H1 (cell line): ENCODE data around the gene DIP2B. TPM values are rescaled to one million over a fixed set of nuclear protein-coding genes. Genes with fewer than 3 reads are reported as not detected.

ENCODE experiments used
- CTCF ChIA-PET: fragments of 300-600 bp; sonication (Branson Sonifier 250); formaldehyde crosslinking; loops from one replicate; lab custom pipeline; 2021; ENCODE audit not compliant: partially characterized antibody; lab: Charles Lee
- POLR2A ChIA-PET: fragments of 300-600 bp; sonication (Branson Sonifier 250); formaldehyde crosslinking; loops from one replicate; lab custom pipeline; 2021; ENCODE audit warnings: inconsistent platforms; ENCODE audit not compliant: partially characterized antibody; lab: Charles Lee
- DNase-seq, 2 experiments: peaks; one replicate each; pipeline versions ENCODE4 v3.0.0 to v3.0.0-alpha.2; 2010 to 2022; ENCODE audit warnings: low spot score in 2 of 2, low read depth in 1 of 2, mixed read lengths in 1 of 2
- FAIRE-seq: peaks from 2 replicates; lab custom pipeline; 2011; peaks lifted over from hg19 to GRCh38; lab: Jason Lieb, UNC
- H2AFZ ChIP-seq: 2 replicates; pipeline ENCODE4 v1.8.1; 2012; ENCODE audit warnings: low read length, inconsistent platforms
- H2AK5ac ChIP-seq: 2 replicates; pipeline ENCODE4 v1.6.1; 2013; ENCODE audit warnings: low read depth, low read length
- H2BK120ac ChIP-seq: replicated peaks from 2 replicates; pipeline ENCODE3; 2013; ENCODE audit warnings: low read depth, low read length, inconsistent platforms
- H2BK12ac ChIP-seq: 2 replicates; pipeline ENCODE4 v1.6.1; 2013; ENCODE audit warnings: low read depth, low read length
- H2BK15ac ChIP-seq: 2 replicates; pipeline ENCODE4 v1.6.1; 2013; ENCODE audit warnings: low read length
- H2BK20ac ChIP-seq: 2 replicates; pipeline ENCODE4 v1.6.1; 2013; ENCODE audit warnings: low read length
- H2BK5ac ChIP-seq: 2 replicates; pipeline ENCODE4 v1.6.1; 2013; ENCODE audit warnings: low read depth, low read length
- H3K14ac ChIP-seq: 2 replicates; pipeline ENCODE4 v1.6.1; 2013; ENCODE audit warnings: inconsistent platforms; ENCODE audit not compliant: insufficient read length
- H3K18ac ChIP-seq: 2 replicates; pipeline ENCODE4 v1.6.1; 2013; ENCODE audit warnings: low read length; ENCODE audit errors: extremely low read depth
- H3K23ac ChIP-seq: 2 replicates; pipeline ENCODE4 v1.6.1; 2013; ENCODE audit warnings: inconsistent platforms; ENCODE audit not compliant: insufficient read length
- H3K23me2 ChIP-seq: 2 replicates; pipeline ENCODE4 v1.6.1; 2013; ENCODE audit warnings: low read depth, low read length
- H3K27ac ChIP-seq: 2 replicates; pipeline ENCODE4 v1.6.1; 2011; ENCODE audit warnings: low read depth, low read length, inconsistent platforms
- H3K27me3 ChIP-seq, 4 experiments: replicated peaks in 1 of 4; 1 replicate in 1 of 4; 2 replicates in 3 of 4; pipeline versions ENCODE4 v1.6.1 to v1.8.1; 2011 to 2013; ENCODE audit warnings: low read length in 3 of 4, mild to moderate bottlenecking in 3 of 4, inconsistent platforms in 2 of 4, mixed read lengths in 2 of 4, moderate library complexity in 1 of 4; ENCODE audit not compliant: control insufficient read depth in 3 of 4, insufficient read depth in 3 of 4; ENCODE audit errors: extremely low read depth in 1 of 4
- H3K36me3 ChIP-seq, 4 experiments: 2 replicates each; pipeline versions ENCODE4 v1.6.1 to v1.8.1; 2011 to 2013; ENCODE audit warnings: mild to moderate bottlenecking in 4 of 4, low read length in 3 of 4, moderate library complexity in 2 of 4, control low read depth in 1 of 4, inconsistent platforms in 1 of 4; ENCODE audit not compliant: insufficient read depth in 4 of 4, control insufficient read depth in 2 of 4
- H3K4ac ChIP-seq: replicated peaks from 2 replicates; pipeline ENCODE3; 2013; ENCODE audit warnings: low read length, low read depth, mixed read lengths, inconsistent platforms; ENCODE audit not compliant: insufficient read length
- H3K4me1 ChIP-seq, 4 experiments: replicated peaks in 1 of 4; 1 replicate in 1 of 4; 2 replicates in 3 of 4; pipeline versions ENCODE4 v1.6.1 to v1.8.1; 2011 to 2013; ENCODE audit warnings: low read length in 3 of 4, inconsistent platforms in 2 of 4, mixed read lengths in 1 of 4; ENCODE audit not compliant: insufficient read depth in 4 of 4, control insufficient read depth in 3 of 4
- H3K4me2 ChIP-seq, 2 experiments: 2 replicates each; pipeline versions ENCODE4 v1.6.1 to v1.8.1; 2011 to 2013; ENCODE audit warnings: low read depth in 2 of 2, low read length in 2 of 2, control low read depth in 1 of 2, inconsistent platforms in 1 of 2, mild to moderate bottlenecking in 1 of 2; ENCODE audit not compliant: insufficient read depth in 1 of 2
- H3K4me3 ChIP-seq, 4 experiments: fragments of 200-600, 300-600 bp in 1 of 4; sonication (generic), shearing (Covaris generic), sonication (Bioruptor Twin) in 1 of 4; 2 replicates each; pipeline versions ENCODE4 v1.5.1 to v1.8.1; 2011 to 2016; ENCODE audit warnings: low read length in 4 of 4, low read depth in 3 of 4, control low read depth in 2 of 4, inconsistent platforms in 2 of 4, mild to moderate bottlenecking in 2 of 4, mixed read lengths in 1 of 4, moderate library complexity in 1 of 4; ENCODE audit not compliant: insufficient read depth in 2 of 4; ENCODE audit errors: extremely low read depth in 1 of 4
- H3K56ac ChIP-seq: replicated peaks from 2 replicates; pipeline ENCODE3; 2013; ENCODE audit warnings: low read depth, mild to moderate bottlenecking, mixed read lengths, low read length, inconsistent platforms; ENCODE audit not compliant: insufficient read length
- H3K79me1 ChIP-seq: 2 replicates; pipeline ENCODE4 v1.6.1; 2013; ENCODE audit warnings: low read depth, low read length, control low read depth
- H3K79me2 ChIP-seq, 2 experiments: 2 replicates each; pipeline versions ENCODE4 v1.6.1 to v1.8.1; 2012 to 2013; ENCODE audit warnings: low read length in 2 of 2, mild to moderate bottlenecking in 2 of 2, inconsistent platforms in 1 of 2; ENCODE audit not compliant: insufficient read depth in 2 of 2, control insufficient read depth in 1 of 2
- H3K9ac ChIP-seq, 4 experiments: replicated peaks in 1 of 4; 1 replicate in 1 of 4; 2 replicates in 3 of 4; pipeline versions ENCODE4 v1.6.1 to v1.8.1; 2011 to 2013; ENCODE audit warnings: low read depth in 3 of 4, low read length in 3 of 4, control low read depth in 2 of 4, mild to moderate bottlenecking in 2 of 4, moderate library complexity in 2 of 4, inconsistent platforms in 1 of 4; ENCODE audit errors: extremely low read depth in 1 of 4
- H3K9me3 ChIP-seq, 2 experiments: 2 replicates each; pipeline versions ENCODE4 v1.6.1 to v1.8.1; 2012 to 2013; ENCODE audit warnings: mild to moderate bottlenecking in 2 of 2, moderate library complexity in 2 of 2, control low read depth in 1 of 2, inconsistent platforms in 1 of 2, low read depth in 1 of 2, low read length in 1 of 2, mixed read lengths in 1 of 2; ENCODE audit not compliant: insufficient read depth in 2 of 2
- H4K20me1 ChIP-seq, 2 experiments: replicated peaks in 1 of 2; 2 replicates each; pipeline versions ENCODE3 to v1.8.1; 2011 to 2013; ENCODE audit warnings: inconsistent platforms in 2 of 2, low read length in 2 of 2, mild to moderate bottlenecking in 1 of 2; ENCODE audit not compliant: insufficient read depth in 2 of 2, control insufficient read depth in 1 of 2
- H4K5ac ChIP-seq: 2 replicates; pipeline ENCODE4 v1.6.1; 2013; ENCODE audit warnings: low read length, low read depth, mixed read lengths, inconsistent platforms; ENCODE audit not compliant: insufficient read length
- H4K8ac ChIP-seq: 2 replicates; pipeline ENCODE4 v1.8.0; 2013; ENCODE audit warnings: mild to moderate bottlenecking, moderate library complexity, low read length, inconsistent platforms; ENCODE audit not compliant: insufficient read depth; ENCODE audit errors: extremely low read depth
- H4K91ac ChIP-seq: replicated peaks from 2 replicates; pipeline ENCODE3; 2013; ENCODE audit warnings: low read length, mixed read lengths, inconsistent platforms; ENCODE audit not compliant: insufficient read length
- ASH2L ChIP-seq: fragments of 200-600, 300-600 bp; sonication (generic); IDR thresholded peaks from one replicate; pipeline ENCODE4 v1.7.1; 2017; ENCODE audit warnings: low read length
- ATF3 ChIP-seq: IDR thresholded peaks from 2 replicates; pipeline ENCODE4 v1.6.1; 2011; ENCODE audit warnings: low read depth, mild to moderate bottlenecking, low read length; ENCODE audit not compliant: insufficient read depth
- BACH1 ChIP-seq: IDR thresholded peaks from 2 replicates; pipeline ENCODE4 v1.6.1; 2012; ENCODE audit warnings: low read length, improper control_type of control experiment
- CHD2 ChIP-seq: IDR thresholded peaks from 2 replicates; pipeline ENCODE4 v1.6.1; 2012; ENCODE audit warnings: low read length, improper control_type of control experiment
- CREB1 ChIP-seq: IDR thresholded peaks from 2 replicates; pipeline ENCODE4 v1.6.1; 2012; ENCODE audit warnings: inconsistent platforms
- RFX5 ChIP-seq: IDR thresholded peaks from 2 replicates; pipeline ENCODE4 v1.6.1; 2011; ENCODE audit warnings: low read depth, low read length, improper control_type of control experiment, borderline replicate concordance
- RNF2 ChIP-seq: fragments of 200-900, 300-1000 bp; sonication (generic); IDR thresholded peaks from 2 replicates; pipeline ENCODE4 v1.7.1; 2016; ENCODE audit warnings: borderline replicate concordance, low read depth, mild to moderate bottlenecking, antibody characterized with exemption, low read length; ENCODE audit not compliant: poor library complexity, severe bottlenecking; ENCODE audit errors: missing control alignments
- SAP30 ChIP-seq: fragments of 300-600 bp; sonication (generic); IDR thresholded peaks from 2 replicates; pipeline ENCODE4 v1.7.1; 2012; ENCODE audit warnings: low read length, moderate library complexity, mild to moderate bottlenecking, inconsistent platforms; ENCODE audit not compliant: insufficient read depth, insufficient replicate concordance
- WGBS, 2 experiments: shearing (Covaris generic) in 1 of 2; methylation state at CpG; one replicate each; pipeline versions ENCODE4 v1.1.6 to v1.1.7; 2013 to 2015; ENCODE audit warnings: low lambda C conversion rate in 2 of 2, mixed read lengths in 2 of 2, inconsistent platforms in 1 of 2, low coverage in 1 of 2, missing lambda C conversion rate in 1 of 2; ENCODE audit not compliant: insufficient replicate concordance in 2 of 2, insufficient coverage in 1 of 2, insufficient read length in 1 of 2; ENCODE audit errors: extremely low coverage in 1 of 2, missing lambda C conversion rate in 1 of 2; 5-methylcytosine and 5-hydroxymethylcytosine counted together
- polyA plus RNA-seq, 7 experiments: library from polyadenylated mRNA; depleted of rRNA in 3 of 7; stranded (reverse) in 5 of 7; unstranded in 2 of 7; fragments of >200 nt in 5 of 7; fragments of 200-250 nt in 2 of 7; gene quantifications; 1 replicate in 5 of 7; 2 replicates in 1 of 7; 4 replicates in 1 of 7; pipeline versions ENCODE4 v1.2.1 to v1.2.3, GENCODE V29; 2011 to 2013; ENCODE audit warnings: missing spikeins in 2 of 7, mixed read lengths in 2 of 7
- total RNA-seq: library from RNA; stranded (reverse); fragmentation: NEBNext Ultra II Directional; extraction: Animal tissue kit (Norgen Biotek cat#: 25700); gene quantifications from 2 replicates; pipeline ENCODE4 v1.2.1, GENCODE V29; 2021
- TF ChIP-seq, protein P1 (sequence below): IDR thresholded peaks from 2 replicates; pipeline ENCODE4 v1.6.1; 2012; ENCODE audit warnings: low read length, inconsistent platforms

The DIP2B gene
- total and polyA plus RNA-seq, 2 of the 8 experiments (the other 6 are each of a cell fraction or from before 2014, with no cell fraction given), result 11.1 to 29.6 TPM

- H3K56ac ChIP-seq, result no peak overlapping the region
- no peak overlapping the region for H3K14ac ChIP-seq
- no peak overlapping the region for H3K4me2 ChIP-seq
- peaks cover 10 to 53% (median 42%) of the 10 kb centered on the region in 4 experiments for H3K36me3 ChIP-seq
- H4K91ac ChIP-seq, result no peak overlapping the region
- no peak overlapping the region for H2BK20ac ChIP-seq
- DNase-seq (no peak), FAIRE-seq (no peak)
- H2BK5ac ChIP-seq, result no peak overlapping the region
- no peak overlapping the region for H3K4me3 ChIP-seq
- no peak overlapping the region for H2AFZ ChIP-seq
- H3K27ac ChIP-seq, result no peak overlapping the region
- no peaks in the 10 kb centered on the region for H3K79me2 ChIP-seq
- no peak overlapping the region for H3K9ac ChIP-seq
- H3K4me1 ChIP-seq, result no peaks in the 10 kb centered on the region
- no peak overlapping the region for H2AK5ac ChIP-seq
- H4K5ac ChIP-seq, result no peak overlapping the region
- H3K18ac ChIP-seq, result no peak overlapping the region
- no peak overlapping the region for H4K8ac ChIP-seq
- ChIA-PET POLR2A (interaction anchor here (1.4 kb wide), 1 partner anchor 223 kb away, joined by 4 read pairs; the partner anchor contains the start of gene DIP2B), CTCF (interaction anchor here (0.7 to 1.4 kb wide), 3 partner anchors 15 to 223 kb away, joined by 3 to 5 read pairs (median 3); partner anchors contain the start of gene DIP2B)
- H3K4ac ChIP-seq, result no peak overlapping the region
- H4K20me1 ChIP-seq, result peaks cover 0 to 1% of the 10 kb centered on the region in 2 experiments
- no peaks in the 10 kb centered on the region for H3K79me1 ChIP-seq
- WGBS, 2 experiments, result 85% methylated on average over 2 of the region's 2 CpGs; no CpG with 5 or more reads in 1 of the 2 experiments
- H3K23me2 ChIP-seq, result no peaks in the 10 kb centered on the region
- H3K27me3 ChIP-seq, result no peaks in the 10 kb centered on the region
- no peaks in the 10 kb centered on the region for H3K9me3 ChIP-seq
- H2BK15ac ChIP-seq, result no peak overlapping the region
- no peak overlapping the region for H2BK120ac ChIP-seq
- TF ChIP-seq ATF3, result no peak
- TF ChIP-seq BACH1, result no peak
- no peak for TF ChIP-seq CREB1
- no peak for TF ChIP-seq RNF2
- no peak for TF ChIP-seq CHD2
- TF ChIP-seq, protein P1, sequence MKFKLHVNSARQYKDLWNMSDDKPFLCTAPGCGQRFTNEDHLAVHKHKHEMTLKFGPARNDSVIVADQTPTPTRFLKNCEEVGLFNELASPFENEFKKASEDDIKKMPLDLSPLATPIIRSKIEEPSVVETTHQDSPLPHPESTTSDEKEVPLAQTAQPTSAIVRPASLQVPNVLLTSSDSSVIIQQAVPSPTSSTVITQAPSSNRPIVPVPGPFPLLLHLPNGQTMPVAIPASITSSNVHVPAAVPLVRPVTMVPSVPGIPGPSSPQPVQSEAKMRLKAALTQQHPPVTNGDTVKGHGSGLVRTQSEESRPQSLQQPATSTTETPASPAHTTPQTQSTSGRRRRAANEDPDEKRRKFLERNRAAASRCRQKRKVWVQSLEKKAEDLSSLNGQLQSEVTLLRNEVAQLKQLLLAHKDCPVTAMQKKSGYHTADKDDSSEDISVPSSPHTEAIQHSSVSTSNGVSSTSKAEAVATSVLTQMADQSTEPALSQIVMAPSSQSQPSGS, result no peak
- no peak for TF ChIP-seq SAP30
- no peak for TF ChIP-seq ASH2L
- no peak for TF ChIP-seq RFX5
- no peak overlapping the region for H3K23ac ChIP-seq
- no peak overlapping the region for H2BK12ac ChIP-seq
Measured at GRCh38 chr12:50727466-50727865, 222.7 kb downstream of the DIP2B start.
